ENCODE results near the gene PDE11A.

PDE11A gene

DNA sequence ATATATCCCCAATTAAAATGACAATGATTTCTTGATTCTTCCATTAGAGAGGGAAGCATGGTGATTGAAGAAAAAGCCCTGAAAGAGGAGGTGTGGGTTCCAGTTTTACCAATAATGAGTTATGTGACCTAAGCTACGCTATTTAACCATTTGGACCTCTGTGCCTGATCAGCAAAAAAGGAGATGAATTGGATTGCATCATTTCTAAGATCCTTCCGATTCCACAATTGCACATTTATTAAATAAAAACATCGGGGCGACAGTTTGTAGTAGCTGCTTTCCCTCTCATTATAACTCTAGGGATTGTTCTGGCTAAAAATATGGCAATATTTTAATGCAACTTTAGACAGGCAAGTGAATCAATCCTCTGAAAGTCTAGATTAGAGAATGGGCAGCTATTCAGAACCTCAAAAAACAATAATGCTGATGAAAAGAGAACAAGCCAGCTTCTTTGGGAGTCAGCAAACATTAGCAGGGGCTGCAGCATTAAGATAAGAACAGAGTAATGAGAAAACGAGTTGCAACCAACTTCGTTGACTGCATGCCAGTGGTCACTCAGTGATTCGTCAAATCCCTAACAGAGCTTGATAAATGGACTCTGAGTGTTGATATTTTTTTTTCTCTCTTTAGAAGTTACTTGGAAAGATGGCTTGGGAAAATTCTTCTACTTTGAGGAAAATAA, 378.8 kb downstream of the PDE11A start:
- DNase-seq (ENCODE audit: low read depth in 2 of 2), result no peak

DNA sequence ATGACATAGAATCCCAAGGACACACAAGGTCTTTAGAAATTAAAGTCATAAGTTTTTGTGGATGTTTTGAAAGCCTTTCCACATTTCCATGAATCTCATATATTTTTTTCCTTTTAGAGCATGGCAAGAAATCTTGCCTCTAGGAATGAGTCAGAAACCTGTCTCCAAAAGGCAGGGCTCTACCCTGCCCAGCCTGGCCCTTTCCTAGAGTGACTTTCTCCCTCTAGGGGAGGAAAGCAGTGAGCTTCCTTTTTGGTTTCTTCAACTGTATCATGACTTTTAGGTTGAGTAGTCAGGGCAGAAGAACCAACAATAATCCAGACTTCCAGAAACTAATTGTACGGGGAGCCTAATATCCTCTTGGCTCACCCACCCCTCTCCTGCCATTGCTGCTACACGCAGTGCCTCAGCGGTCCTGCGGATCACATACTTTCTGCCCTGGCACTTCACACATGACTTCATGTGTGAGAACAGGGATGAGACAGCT, 379.8 kb downstream of the PDE11A start:
- DNase-seq (ENCODE audit: low read depth in 2 of 2), result no peak

DNA sequence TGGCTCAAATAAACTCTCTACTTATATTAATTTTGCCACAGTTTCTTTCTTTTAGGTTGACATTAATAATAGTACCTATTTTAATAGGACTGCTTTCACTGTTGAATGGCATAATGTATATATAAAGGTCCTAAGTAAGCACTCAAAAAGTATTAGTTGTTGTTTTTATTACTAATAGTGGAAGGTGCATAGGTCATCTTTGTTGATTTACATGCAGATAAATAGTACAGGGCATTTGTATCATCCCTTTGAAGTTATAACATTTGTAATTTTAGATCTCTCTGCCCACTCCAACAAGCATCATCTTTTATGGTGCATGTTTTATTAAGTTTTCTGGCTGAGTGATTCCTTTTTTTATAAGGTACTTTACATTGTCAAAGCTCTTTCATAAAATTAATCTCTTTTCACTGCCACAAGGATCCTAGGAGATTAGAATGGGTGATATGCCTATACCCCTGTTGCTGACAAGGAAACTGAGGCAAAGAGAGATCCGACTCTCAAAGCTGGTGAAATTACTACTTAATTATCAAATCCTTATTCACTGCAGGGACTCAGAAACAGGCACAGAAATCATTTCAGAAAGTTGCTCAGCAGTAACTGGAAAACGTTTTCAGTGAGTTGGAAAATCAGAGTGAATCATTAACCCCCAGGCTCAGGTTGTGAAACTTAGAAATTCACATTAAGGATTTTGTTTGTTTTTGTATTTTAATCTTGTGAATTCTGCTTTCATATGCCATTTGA, 380.4 kb downstream of the PDE11A start:
- no peak for DNase-seq (ENCODE audit: low read depth in 2 of 2)

DNA sequence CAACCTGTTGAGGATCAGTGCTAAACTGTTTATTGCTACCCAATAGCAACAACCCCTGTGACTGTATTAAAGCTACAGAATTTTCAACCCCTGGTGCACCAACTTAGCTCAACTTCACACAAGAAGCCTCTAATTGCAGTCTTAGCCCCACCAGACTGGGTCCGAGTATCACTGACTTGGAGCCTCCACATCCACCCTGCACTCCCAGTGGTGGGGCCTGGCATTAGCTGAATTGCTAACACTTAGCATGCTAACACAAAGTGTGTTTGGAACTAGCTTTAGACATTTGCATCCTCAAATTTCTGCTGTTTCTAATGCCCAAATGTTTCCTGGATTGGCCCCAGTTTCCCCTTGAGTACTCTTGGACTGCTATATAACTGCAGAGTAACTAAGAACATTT, 381.4 kb downstream of the PDE11A start:
- no peak for DNase-seq (ENCODE audit: low read depth in 2 of 2)

DNA sequence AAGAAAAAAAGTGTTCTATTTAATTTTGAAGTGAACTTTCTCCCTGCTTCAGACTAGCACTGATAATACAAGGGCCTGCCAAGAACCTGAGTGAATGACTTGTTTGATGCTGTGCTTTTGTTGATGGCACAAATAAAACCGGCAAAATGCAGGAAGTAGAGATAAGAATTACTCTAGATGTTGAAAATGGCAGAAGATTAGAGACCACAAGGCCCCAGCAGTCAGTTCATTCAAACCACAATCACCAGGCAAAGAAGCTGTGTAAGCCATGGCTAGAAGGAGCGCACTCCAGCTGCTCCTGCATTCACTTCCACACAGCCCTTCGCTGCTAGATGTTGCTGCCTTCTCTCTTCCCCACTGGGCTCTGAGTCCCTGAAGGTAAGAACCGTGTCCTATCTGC, 383.0 kb downstream of the PDE11A start:
- no peak for DNase-seq (ENCODE audit: low read depth in 2 of 2)

DNA sequence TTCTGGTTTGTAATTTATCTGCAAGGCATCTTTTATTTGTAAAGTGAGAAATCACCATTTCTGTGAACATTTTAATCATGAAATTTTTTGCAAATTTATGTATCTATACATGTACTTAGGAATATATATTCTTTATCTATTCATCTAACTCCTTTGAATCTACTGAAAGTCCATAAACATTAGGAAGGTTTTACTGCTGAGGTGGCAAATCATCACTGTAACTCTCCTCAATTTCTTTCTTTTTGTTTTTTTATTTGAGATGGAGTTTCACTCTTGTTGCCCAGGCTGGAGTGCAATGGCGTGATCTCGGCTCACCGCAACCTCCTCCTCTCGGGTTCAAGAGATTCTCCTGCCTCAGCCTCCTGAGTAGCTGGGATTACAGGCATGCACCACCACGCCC, 383.7 kb downstream of the PDE11A start:
- no peak for DNase-seq (ENCODE audit: low read depth in 2 of 2)

DNA sequence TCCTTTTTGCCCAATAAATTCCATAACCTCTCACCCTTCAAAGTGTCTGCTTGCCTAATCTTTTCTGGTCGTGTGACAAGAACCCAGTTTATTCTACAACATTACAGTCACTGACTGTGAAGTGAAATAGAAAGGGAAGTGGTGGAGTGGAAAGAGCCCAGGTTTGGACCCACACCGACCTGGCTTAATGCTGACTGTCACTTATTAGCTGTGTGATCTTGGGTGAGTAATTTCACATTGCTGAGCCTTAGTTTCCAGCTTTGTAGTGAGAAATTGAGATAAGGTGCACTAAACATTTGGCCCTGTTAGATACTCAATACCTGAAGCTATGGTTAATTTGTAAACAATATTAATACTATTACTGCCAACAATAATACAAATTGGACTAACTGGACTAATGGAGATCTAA, 388.9 kb downstream of the PDE11A start:
- DNase-seq (ENCODE audit: low read depth in 2 of 2), result no peak

DNA sequence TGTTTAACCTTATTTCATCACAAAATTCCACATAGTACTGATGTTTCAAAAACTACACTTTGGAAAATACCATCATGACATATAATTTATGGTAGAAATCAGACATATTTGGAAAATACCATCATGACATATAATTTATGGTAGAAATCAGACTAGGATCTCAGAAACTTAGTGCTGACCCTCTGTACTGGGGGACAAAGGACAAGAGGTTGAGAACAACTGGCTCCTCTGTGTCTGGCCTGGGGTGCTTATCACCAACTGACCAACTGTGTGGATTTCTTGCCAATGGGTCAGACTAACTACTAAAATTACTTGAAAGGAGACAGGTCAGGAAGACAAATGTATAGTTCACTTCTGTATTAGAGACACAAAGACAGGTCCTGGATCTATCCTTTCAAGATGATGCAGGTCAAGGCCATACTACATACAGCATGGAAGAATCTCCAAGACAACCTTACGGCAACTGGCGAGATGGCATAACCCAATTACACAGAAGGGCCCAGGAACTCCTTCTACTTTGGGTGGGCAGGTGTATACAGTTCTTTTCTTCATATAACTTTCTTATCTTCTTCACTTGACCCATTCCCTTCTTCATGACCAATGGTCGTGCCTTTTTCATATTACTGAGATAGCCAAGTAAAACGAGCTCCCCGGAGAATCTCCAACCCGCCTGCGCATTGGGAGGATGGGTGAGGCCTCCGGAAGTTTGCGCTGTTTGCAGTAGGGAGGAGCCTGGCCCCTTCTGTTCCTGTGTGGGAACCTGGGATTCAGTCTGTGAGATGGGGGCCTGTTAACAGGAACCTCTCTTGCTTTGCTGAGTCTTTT, 389.5 kb downstream of the PDE11A start:
- DNase-seq (ENCODE audit: low read depth in 2 of 2), result no peak

DNA sequence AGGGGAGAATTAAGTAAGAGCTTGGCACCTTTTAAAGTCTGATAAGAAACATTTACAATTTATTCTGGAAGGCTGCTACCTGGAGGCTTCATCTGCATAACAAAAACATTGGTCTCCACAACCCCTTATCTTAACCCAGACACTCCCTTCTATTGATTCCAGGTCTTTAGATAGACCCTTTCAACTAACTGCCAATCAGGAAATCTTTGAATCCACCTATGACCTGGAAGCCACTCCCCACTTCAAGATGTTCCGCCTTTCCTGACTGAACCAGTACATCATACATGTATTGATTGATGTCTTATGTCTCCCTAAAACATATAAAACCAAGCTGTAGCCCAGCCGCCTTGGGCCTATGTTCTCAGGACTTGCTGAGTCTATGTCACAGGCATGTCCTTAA, 390.6 kb downstream of the PDE11A start:
- no peak for DNase-seq (ENCODE audit: low read depth in 2 of 2)

DNA sequence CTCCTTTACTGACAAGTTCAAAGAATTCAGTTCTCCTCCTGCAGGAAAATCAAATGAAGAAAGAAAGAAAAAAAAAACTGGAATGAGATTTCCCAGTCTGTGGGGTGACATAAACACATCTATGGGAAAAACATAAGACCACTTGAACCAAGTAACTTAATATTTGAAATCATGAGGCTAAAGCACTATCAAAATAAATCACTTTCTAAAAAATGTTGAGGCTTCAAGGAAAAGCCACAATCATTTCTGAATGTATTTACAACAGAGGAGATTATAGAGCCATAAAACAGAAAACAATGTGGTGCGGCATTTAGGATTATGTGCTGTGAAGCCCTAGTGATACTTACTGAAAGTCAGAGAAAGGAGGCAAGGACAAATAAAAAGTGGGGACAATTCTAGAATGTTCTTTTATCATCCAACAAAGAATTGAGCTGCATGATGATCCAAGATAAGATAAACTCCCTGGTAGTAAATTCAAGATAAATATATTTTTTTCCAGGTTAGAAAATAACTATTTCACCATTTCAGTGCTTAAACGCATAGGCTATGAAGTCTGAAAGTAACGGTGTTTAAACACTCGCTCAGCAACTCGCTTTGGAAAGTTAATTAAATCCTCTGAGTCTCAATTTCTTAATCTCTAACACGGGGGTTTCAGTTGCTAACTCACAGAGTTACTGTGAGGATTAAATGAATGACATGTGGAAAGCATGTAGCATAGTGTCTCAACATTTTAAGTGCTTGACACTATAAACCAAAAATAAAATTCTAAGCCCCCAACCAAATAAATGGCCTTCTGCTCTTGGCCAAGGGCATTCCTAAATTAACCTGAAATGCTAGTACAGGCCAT, 391.5 kb downstream of the PDE11A start:
- DNase-seq (ENCODE audit: low read depth in 2 of 2), result no peak

DNA sequence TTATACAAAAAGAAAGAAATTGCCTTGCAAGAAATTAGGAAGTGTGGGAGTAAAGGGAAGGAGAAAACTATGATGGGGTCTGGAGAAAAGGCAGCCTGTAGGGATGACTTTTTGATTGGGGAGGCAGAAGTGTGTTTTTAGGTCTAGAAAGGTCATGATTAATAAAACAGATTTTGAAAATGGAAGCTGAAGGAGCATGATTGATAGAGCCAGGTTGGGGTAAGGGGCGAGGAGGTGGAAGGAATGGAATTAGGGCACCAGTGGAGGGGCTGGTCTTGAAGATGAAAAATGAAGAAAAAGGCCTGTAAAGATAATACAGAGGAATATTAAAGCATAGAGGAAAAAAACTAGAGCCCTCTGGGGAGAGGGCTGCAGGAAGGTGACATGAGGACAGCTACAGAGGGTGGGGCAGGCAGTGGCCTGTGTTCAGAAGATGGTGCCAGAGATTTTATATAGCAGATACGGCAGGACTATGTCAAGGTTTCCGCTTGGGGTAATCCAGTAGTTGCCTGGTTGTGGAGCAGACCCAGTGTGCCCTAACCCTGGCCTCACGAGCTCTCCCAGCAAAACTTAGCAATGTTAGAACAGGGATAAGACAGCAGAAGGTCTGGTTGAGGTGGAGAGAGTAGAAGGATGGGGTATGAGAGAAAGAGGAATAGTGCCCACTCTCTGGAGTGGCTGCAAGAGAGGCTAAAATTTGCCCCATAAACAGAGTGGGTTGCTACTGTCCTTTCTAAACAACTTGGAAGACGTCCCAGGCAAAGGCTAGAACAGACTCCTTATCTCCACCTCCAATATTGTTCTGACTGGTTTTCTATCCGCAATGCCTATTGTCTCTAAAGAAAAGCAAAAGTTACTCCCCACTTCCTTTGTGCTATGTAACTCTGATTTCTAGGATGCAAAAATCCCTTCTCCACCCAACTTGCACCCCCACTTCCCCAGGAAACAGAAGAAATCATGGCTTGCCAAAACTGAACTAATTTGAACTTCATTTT, 392.7 kb downstream of the PDE11A start:
- no peak for DNase-seq (ENCODE audit: low read depth in 2 of 2)

DNA sequence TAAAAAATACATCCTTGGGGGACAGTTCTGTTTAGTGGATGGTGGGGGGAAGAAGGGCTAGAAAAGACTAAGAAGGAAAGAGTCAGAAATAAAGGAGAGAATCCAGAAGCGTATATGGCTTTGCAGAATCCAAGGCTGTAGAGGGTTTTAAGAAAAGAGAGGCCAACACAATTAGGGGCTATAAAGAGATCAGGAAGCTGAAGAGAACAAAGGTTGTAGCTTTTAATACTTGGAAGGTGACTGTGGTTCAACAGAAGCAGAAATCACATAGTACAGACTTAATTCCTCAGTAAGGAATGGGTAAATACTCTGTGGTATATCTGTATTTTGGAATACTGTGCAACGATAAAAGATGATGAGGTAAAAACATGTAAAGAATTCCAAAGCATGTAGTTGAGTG, 393.6 kb downstream of the PDE11A start:
- DNase-seq (ENCODE audit: low read depth in 2 of 2), result no peak

DNA sequence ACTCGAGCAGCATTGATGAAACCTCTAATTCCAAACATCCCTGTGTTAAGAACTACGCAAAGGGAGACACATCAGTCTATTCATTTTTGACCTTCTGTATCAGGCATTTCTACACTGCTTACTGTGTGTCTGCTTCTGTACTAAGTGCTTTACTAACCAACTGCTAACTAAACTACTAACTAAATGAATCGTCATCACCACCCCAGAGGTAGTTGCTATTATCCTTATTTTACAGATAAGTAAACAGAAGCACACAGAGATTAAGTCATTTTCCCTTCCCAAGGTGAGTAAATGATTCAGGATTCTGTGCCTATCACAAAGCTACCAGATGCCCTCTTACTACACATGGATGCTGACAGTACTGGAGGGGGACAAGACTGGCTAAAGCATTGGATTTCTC, 395.9 kb downstream of the PDE11A start:
- DNase-seq (ENCODE audit: low read depth in 2 of 2), result no peak

DNA sequence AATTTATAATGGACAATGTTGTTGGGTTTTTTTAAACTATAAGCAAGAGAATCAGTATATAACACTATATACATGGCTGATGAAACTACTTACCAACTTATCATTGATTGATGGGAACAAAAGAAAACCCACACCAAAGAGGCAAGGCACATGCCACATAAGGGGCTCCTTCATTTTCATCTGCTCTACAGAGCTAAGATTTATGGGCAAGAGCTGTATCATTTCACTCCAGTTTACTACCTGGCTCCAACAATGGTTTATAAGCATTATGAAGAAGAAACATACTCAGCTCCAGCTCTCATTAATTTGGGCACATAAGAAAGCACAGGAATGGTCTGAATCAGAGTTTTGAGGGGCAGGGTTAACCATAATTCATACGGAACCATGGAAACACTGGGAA, 396.8 kb downstream of the PDE11A start:
- no peak for DNase-seq (ENCODE audit: low read depth in 2 of 2)

DNA sequence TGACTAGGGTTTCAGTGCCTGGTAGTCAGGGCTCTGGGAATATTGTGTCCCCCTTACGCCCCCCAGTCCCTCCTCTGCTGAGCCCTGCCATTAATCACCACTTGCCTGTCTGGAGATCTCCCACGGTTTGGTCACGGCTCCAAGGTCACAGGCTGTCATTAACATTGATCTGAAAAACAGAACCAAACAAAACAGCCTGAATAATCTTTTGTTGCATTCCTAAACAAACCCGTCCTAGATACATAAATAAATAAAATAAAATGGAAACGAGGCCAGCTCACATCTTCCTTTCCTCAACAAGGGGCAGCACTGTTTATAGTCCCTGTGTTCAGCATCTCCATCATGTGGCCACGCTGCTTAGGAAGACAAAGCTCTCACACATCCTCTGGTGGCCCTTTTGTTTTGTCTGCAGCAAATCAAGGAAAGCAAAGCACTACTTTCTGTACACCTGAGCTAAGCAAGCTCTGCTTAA, 397.2 kb downstream of the PDE11A start:
- no peak for DNase-seq (ENCODE audit: low read depth in 2 of 2)

DNA sequence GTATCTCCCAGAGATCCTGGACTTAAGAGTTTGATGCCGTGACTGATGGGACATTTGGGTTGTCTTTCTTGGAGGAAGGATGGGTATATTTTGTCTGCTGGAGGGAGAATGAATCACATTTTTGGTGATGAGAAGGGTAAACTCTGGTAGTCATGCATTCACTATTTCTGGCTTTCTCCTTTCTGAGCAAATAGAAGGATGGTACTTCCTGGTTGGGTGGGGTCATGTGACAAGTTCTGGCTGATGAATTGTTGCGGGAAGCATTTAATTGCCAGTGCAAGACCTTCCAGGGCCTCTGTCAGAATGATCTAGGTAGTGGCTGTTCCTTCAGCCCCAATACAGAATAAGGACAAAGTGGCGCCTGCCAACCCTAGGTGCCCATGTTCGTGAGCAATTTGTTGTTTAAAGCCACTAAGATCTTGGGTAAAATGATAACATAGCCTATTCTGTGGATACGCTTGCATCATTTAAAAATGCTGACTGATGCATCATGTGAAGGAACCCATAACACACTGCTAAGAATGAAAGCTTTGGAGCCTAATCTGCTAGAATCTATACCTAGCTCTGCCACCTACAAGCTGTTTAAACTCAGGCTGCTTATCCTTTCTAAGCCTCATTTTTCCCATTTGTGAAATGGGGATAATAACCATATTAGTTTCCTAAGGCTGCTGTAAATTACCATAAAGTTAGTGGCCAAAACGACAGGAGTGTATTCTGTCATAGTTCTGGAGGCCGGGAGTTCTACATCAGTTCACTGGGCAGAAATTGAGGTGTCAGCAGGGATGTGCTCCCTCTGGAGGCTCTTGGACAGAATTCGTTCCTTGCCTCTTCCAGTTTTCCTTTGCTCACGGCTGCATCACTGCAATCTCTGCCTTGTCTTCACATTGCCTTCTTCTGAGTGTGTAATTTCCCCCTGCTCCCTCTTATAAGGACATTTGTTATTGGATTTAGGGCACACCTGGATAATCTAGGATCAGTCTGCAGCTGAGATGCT, 398.7 kb downstream of the PDE11A start:
- DNase-seq (ENCODE audit: low read depth in 2 of 2), result no peak

DNA sequence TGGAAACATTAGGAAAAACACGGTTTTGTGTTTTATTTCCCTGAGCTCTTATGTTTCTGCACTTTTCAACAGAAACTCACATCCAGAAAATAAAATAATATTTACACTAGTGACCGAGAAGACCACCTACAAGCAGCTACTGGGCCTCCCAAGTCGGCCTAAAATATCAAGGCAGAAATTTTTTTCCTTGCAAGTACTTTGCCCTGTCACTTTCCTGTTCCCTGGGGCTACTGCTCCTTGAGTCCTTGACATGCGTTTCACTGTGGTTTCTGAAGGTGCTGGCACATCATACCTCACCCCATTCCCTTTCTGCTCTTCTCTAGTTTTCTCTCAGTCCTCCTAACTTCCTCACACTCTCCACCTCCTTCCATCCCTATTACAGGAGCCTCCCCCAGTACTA, 400.9 kb downstream of the PDE11A start:
- no peak for DNase-seq (ENCODE audit: low read depth in 2 of 2)

DNA sequence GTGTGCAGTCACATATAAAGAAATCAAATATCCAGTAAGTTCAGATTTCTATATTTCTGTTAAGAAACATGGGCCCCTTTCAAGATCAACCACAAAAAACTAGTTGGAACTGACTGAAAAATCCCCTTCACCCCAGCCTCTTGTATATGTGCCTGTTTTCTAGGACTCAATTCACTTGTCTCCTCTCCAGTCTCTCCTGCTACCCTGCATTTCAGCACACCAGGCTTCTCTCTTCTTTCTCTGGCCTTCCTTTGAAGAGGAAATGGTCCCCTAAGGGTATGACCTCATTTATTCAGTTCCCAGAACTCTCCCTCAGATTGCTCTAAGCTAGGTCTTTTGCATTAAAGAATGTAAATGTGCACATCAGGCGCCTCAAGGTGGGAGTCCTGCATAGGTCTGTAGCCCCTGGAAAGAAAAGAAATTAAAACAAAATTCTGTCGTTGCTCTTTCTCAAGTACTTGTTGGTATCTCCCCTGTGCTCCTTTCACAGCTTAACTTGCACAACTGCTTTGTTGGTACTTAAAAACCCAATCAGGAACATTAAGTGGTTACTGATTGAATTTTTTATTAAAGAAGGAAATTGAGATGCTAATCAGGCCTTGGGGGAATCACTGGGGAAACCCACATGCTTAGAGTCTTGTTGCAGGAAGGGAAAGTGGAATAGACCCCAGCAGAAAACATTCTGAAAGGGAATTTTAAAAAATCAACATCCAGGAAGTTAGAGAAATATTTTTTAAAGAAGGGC, 401.6 kb downstream of the PDE11A start:
- no peak for DNase-seq (ENCODE audit: low read depth in 2 of 2)

Measured in stimulated activated CD8-positive, alpha-beta memory T cell treated with anti-CD3 and anti-CD28 coated beads, Interleukin-15, amount 100 ng/mL, for 48 hours (primary cell).